SK-N-SH (cell line): ENCODE data around the gene PPP1R12C. TPM values are rescaled to one million over a fixed set of nuclear protein-coding genes. Genes with fewer than 3 reads are reported as not detected.

Experiments
- CTCF ChIA-PET: fragments of 300-600, 350-600 bp; formaldehyde crosslinking; extraction: SDS; loops from one replicate; lab custom pipeline; 2021; lab: Yijun Ruan, JAX
- POLR2A ChIA-PET: fragments of 350-600 bp; sonication (Branson Sonifier 250); formaldehyde crosslinking; extraction: SDS; loops from one replicate; lab custom pipeline; 2020; ENCODE audit warnings: antibody characterized with exemption, inconsistent platforms; lab: Yijun Ruan, JAX
- DNase-seq: peaks from one replicate; pipeline ENCODE4 v3.0.0; 2012
- H2AFZ ChIP-seq: fragments of 200-600 bp; sonication (generic); 2 replicates; pipeline ENCODE4 v1.8.1; 2016; ENCODE audit warnings: antibody characterized with exemption, mild to moderate bottlenecking, low read depth
- H3F3A ChIP-seq: fragments of 200-600 bp; sonication (generic); replicated peaks from 2 replicates; pipeline ENCODE3; 2016; ENCODE audit warnings: antibody characterized with exemption, mild to moderate bottlenecking; ENCODE audit not compliant: insufficient read depth
- H3K27ac ChIP-seq, 2 experiments: fragments of 200-500 bp in 1 of 2; fragments of 200-600 bp in 1 of 2; sonication (Bioruptor generic) in 1 of 2; sonication (generic), shearing (Covaris generic) in 1 of 2; 2 replicates each; pipeline versions ENCODE4 v1.5.1 to v1.6.1; 2014 to 2016; ENCODE audit warnings: low read depth in 2 of 2, inconsistent platforms in 1 of 2, low read length in 1 of 2, mild to moderate bottlenecking in 1 of 2, mixed read lengths in 1 of 2
- H3K27me3 ChIP-seq: fragments of 200-600 bp; sonication (generic), shearing (Covaris generic); 2 replicates; pipeline ENCODE4 v1.6.1; 2016; ENCODE audit warnings: mixed run types; ENCODE audit not compliant: insufficient read depth
- H3K36me3 ChIP-seq, 2 experiments: fragments of 200-500 bp in 1 of 2; fragments of 200-600 bp in 1 of 2; sonication (Bioruptor generic) in 1 of 2; sonication (generic) in 1 of 2; replicated peaks in 1 of 2; 2 replicates each; pipeline versions ENCODE3 to v1.5.1; 2014 to 2016; ENCODE audit warnings: low read length in 1 of 2, mild to moderate bottlenecking in 1 of 2; ENCODE audit not compliant: insufficient read depth in 2 of 2, control insufficient read depth in 1 of 2
- H3K4me1 ChIP-seq, 2 experiments: fragments of 200-500 bp in 1 of 2; fragments of 200-600 bp in 1 of 2; sonication (Bioruptor generic) in 1 of 2; sonication (generic), shearing (Covaris generic) in 1 of 2; 2 replicates each; pipeline versions ENCODE4 v1.5.1 to v1.6.1; 2014 to 2016; ENCODE audit warnings: low read depth in 1 of 2, low read length in 1 of 2, mixed run types in 1 of 2; ENCODE audit not compliant: insufficient read depth in 2 of 2, control insufficient read depth in 1 of 2
- H3K4me2 ChIP-seq: fragments of 200-600 bp; sonication (generic), shearing (Covaris generic); 2 replicates; pipeline ENCODE4 v1.6.1; 2017; ENCODE audit warnings: mixed run types
- H3K4me3 ChIP-seq, 2 experiments: fragments of 200-500 bp in 1 of 2; fragments of 200-600 bp in 1 of 2; sonication (Bioruptor generic) in 1 of 2; sonication (generic), shearing (Covaris generic) in 1 of 2; 2 replicates each; pipeline versions ENCODE4 v1.5.1 to v1.8.1; 2014 to 2016; ENCODE audit warnings: low read depth in 2 of 2, inconsistent platforms in 1 of 2, low read length in 1 of 2, mild to moderate bottlenecking in 1 of 2, mixed read lengths in 1 of 2, moderate library complexity in 1 of 2
- H3K79me2 ChIP-seq: fragments of 200-600 bp; sonication (generic); 2 replicates; pipeline ENCODE4 v1.8.1; 2017; ENCODE audit warnings: mild to moderate bottlenecking; ENCODE audit not compliant: insufficient read depth
- H3K9ac ChIP-seq: fragments of 200-600 bp; sonication (generic); 2 replicates; pipeline ENCODE4 v1.6.1; 2017; ENCODE audit warnings: mixed run types
- H3K9me2 ChIP-seq: fragments of 200-600 bp; sonication (generic); 2 replicates; pipeline ENCODE4 v1.6.1; 2017; ENCODE audit warnings: mixed run types
- H3K9me3 ChIP-seq: fragments of 200-600 bp; sonication (generic); 2 replicates; pipeline ENCODE4 v1.6.1; 2017; ENCODE audit warnings: mixed run types, mild to moderate bottlenecking, moderate library complexity
- H4K20me1 ChIP-seq: fragments of 200-600 bp; sonication (generic); 2 replicates; pipeline ENCODE4 v1.6.1; 2017; ENCODE audit warnings: mild to moderate bottlenecking, mixed run types; ENCODE audit not compliant: insufficient read depth
- CHD2 ChIP-seq: fragments of 150-350 bp; IDR thresholded peaks from 2 replicates; pipeline ENCODE4 v1.6.1; 2018; ENCODE audit warnings: low read length; ENCODE audit not compliant: partially characterized antibody
- FOXJ3 ChIP-seq: sonication (generic); formaldehyde crosslinking; IDR thresholded peaks from 2 replicates; pipeline ENCODE4 v1.5.1; 2020; ENCODE audit warnings: mild to moderate bottlenecking, missing genetic modification reagents
- JUND ChIP-seq: IDR thresholded peaks from 2 replicates; pipeline ENCODE4 v1.4.0; 2012
- RXRA ChIP-seq: IDR thresholded peaks from 2 replicates; pipeline ENCODE4 v1.4.0; 2012; ENCODE audit warnings: low read depth, mild to moderate bottlenecking, borderline replicate concordance
- TEAD4 ChIP-seq: IDR thresholded peaks from 2 replicates; pipeline ENCODE4 v1.4.0; 2012; ENCODE audit warnings: mild to moderate bottlenecking, borderline replicate concordance; ENCODE audit not compliant: insufficient read depth
- YY1 ChIP-seq: IDR thresholded peaks from 2 replicates; pipeline ENCODE4 v1.4.0; 2012; ENCODE audit warnings: low read depth, mild to moderate bottlenecking
- WGBS: methylation state at CpG from one replicate; pipeline ENCODE4 v1.1.6; 2017; ENCODE audit warnings: low lambda C conversion rate; 5-methylcytosine and 5-hydroxymethylcytosine counted together
- polyA plus RNA-seq, 3 experiments: library from polyadenylated mRNA; depleted of rRNA; stranded (reverse); fragments of >200 nt; gene quantifications; 2 replicates each; pipeline ENCODE4 v1.2.3, GENCODE V29; 2012
- TF ChIP-seq, protein P1 (sequence below): IDR thresholded peaks from 2 replicates; pipeline ENCODE4 v1.4.0; 2012; ENCODE audit warnings: low read depth, borderline replicate concordance
- TF ChIP-seq, protein P2 (sequence below): IDR thresholded peaks from 2 replicates; pipeline ENCODE4 v1.6.1; 2012; ENCODE audit warnings: mild to moderate bottlenecking, low read depth, low read length, moderate library complexity

Gene PPP1R12C
- polyA plus RNA-seq, 1 of the 3 experiments (the other 2 are of a cell fraction), result 83.9 TPM

DNA sequence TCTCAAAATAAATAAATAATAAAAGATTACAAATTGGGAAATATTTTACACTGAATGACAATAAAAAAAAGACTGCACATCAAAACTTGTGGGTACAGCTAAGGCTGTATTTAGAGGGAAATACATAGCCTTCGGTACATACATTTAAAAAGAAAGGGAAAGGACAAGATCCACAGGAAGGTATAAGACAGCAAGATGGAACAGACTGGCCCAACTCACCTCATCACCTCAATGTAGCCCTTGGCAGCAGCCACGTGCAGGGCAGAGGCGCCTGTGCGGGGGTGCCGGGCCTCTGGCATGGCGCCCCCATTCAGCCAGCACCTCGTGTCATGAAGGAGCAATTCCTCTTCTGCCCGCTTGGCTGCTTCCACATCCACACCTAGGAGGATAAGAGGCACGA, 14.2 kb downstream of the PPP1R12C start:
- TF ChIP-seq, protein P1, sequence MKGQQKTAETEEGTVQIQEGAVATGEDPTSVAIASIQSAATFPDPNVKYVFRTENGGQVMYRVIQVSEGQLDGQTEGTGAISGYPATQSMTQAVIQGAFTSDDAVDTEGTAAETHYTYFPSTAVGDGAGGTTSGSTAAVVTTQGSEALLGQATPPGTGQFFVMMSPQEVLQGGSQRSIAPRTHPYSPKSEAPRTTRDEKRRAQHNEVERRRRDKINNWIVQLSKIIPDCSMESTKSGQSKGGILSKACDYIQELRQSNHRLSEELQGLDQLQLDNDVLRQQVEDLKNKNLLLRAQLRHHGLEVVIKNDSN, result no peak
- TF ChIP-seq CHD2 (no peak), YY1 (no peak), RXRA (no peak), TEAD4 (no peak), FOXJ3 (CRISPR knock-in tag) (no peak)
- TF ChIP-seq, protein P2, sequence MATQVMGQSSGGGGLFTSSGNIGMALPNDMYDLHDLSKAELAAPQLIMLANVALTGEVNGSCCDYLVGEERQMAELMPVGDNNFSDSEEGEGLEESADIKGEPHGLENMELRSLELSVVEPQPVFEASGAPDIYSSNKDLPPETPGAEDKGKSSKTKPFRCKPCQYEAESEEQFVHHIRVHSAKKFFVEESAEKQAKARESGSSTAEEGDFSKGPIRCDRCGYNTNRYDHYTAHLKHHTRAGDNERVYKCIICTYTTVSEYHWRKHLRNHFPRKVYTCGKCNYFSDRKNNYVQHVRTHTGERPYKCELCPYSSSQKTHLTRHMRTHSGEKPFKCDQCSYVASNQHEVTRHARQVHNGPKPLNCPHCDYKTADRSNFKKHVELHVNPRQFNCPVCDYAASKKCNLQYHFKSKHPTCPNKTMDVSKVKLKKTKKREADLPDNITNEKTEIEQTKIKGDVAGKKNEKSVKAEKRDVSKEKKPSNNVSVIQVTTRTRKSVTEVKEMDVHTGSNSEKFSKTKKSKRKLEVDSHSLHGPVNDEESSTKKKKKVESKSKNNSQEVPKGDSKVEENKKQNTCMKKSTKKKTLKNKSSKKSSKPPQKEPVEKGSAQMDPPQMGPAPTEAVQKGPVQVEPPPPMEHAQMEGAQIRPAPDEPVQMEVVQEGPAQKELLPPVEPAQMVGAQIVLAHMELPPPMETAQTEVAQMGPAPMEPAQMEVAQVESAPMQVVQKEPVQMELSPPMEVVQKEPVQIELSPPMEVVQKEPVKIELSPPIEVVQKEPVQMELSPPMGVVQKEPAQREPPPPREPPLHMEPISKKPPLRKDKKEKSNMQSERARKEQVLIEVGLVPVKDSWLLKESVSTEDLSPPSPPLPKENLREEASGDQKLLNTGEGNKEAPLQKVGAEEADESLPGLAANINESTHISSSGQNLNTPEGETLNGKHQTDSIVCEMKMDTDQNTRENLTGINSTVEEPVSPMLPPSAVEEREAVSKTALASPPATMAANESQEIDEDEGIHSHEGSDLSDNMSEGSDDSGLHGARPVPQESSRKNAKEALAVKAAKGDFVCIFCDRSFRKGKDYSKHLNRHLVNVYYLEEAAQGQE, result no peak
- H3K9ac ChIP-seq, result no peak overlapping the region
- H3K27me3 ChIP-seq, result no peaks in the 10 kb centered on the region
- H3K36me3 ChIP-seq, result peaks cover 23 to 28% of the 10 kb centered on the region in 2 experiments
- no peaks in the 10 kb centered on the region for H3K9me2 ChIP-seq
- WGBS, result 96% methylated on average over 6 of the region's 9 CpGs
- no peaks in the 10 kb centered on the region for H3F3A ChIP-seq
- ChIA-PET CTCF (interaction anchor here (1.4 kb wide), 1 partner anchor 14 kb away, joined by 4 read pairs; no protein-coding TSS in a partner anchor), POLR2A (no interaction called here)
- H3K27ac ChIP-seq, result no peak overlapping the region
- no peak overlapping the region for H3K4me3 ChIP-seq
- peaks cover 45% of the 10 kb centered on the region for H3K79me2 ChIP-seq
- no peak for DNase-seq
- H3K4me2 ChIP-seq, result no peak overlapping the region
- H4K20me1 ChIP-seq, result peaks cover 15% of the 10 kb centered on the region; the same call in 1 of the 2 replicates
- H3K4me1 ChIP-seq, result no peaks in the 10 kb centered on the region
- no peak overlapping the region for H2AFZ ChIP-seq
- no peaks in the 10 kb centered on the region for H3K9me3 ChIP-seq

DNA sequence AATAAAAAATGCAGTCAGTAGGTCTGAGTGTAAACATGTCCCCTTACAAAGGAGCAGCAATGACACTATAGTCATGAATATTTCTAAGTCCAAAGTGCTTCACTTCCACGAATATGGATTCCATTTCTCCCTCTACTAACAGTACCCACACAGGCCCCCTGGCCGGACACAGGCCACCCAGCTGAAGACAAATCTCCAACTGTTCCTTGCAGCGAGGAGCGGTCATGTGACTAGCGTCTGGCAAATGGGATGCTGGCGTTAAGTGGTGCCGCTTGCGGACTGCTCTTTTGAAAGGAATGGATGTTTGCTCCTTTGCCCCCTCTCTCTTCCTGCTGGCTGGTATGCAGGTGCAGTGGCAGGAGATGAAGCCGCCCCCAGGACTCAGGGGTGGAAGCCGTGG, 16.2 kb downstream of the PPP1R12C start:
- Histone ChIP-seq H3K79me2 (peaks cover 29% of the 10 kb centered on the region), H3K27me3 (no peaks in the 10 kb centered on the region), H3K9ac (no peak overlapping the region), H3K4me3 (no peak overlapping the region), H3K4me2 (no peak overlapping the region), H3K27ac (no peak overlapping the region; a peak in 1 of 4 replicates), H3K9me3 (no peaks in the 10 kb centered on the region), H3K9me2 (no peaks in the 10 kb centered on the region), H3F3A (no peaks in the 10 kb centered on the region), H3K4me1 (no peaks in the 10 kb centered on the region), H4K20me1 (0 out of 2 replicates have a peak, but pooled peaks cover 6% of the 10 kb centered on the region), H2AFZ (no peak overlapping the region), H3K36me3 (peaks cover 23 to 30% of the 10 kb centered on the region in 2 experiments)
- WGBS, result 84% methylated on average over 10 of the region's 10 CpGs
- DNase-seq, result no peak
- ChIA-PET CTCF (interaction anchor here (2.9 kb wide), 1 partner anchor 13 kb away, joined by 14 read pairs; no protein-coding TSS in a partner anchor), POLR2A (no interaction called here)
- no peak for TF ChIP-seq JUND
